SJSA1 (cell line): ENCODE data around the gene EPB41L4B. TPM values are rescaled to one million over a fixed set of nuclear protein-coding genes. Genes with fewer than 3 reads are reported as not detected.

Experiments
- DNase-seq, 2 experiments: peaks; one replicate each; pipeline ENCODE4 v3.0.0-alpha.2; 2015 to 2020; ENCODE audit warnings: low spot score in 2 of 2, low read depth in 1 of 2
- H3K27ac ChIP-seq: fragments of 250-450 bp; sonication (Bioruptor Pico); 2 replicates; pipeline ENCODE4 v1.5.1; 2020; ENCODE audit warnings: mild to moderate bottlenecking, moderate library complexity
- H3K27me3 ChIP-seq: fragments of 250-450 bp; sonication (Bioruptor Pico); replicated peaks from 2 replicates; pipeline ENCODE4 v1.5.1; 2020; ENCODE audit warnings: mild to moderate bottlenecking, moderate library complexity
- H3K36me3 ChIP-seq: fragments of 250-450 bp; sonication (Bioruptor Pico); 2 replicates; pipeline ENCODE4 v1.5.1; 2020; ENCODE audit warnings: mild to moderate bottlenecking
- H3K4me1 ChIP-seq: fragments of 250-450 bp; sonication (Bioruptor Pico); replicated peaks from 2 replicates; pipeline ENCODE4 v1.6.1; 2021; ENCODE audit warnings: mild to moderate bottlenecking
- H3K4me3 ChIP-seq: fragments of 250-450 bp; sonication (Bioruptor Pico); 2 replicates; pipeline ENCODE4 v1.5.1; 2020; ENCODE audit warnings: mild to moderate bottlenecking
- H3K9me3 ChIP-seq: fragments of 250-450 bp; sonication (Bioruptor Pico); replicated peaks from 2 replicates; pipeline ENCODE4 v1.5.1; 2020; ENCODE audit warnings: mild to moderate bottlenecking
- total RNA-seq: library from RNA; depleted of rRNA; stranded (reverse); fragments of >200 nt; shearing (Covaris generic); gene quantifications from 2 replicates; pipeline ENCODE4 v1.2.3, GENCODE V29; 2014

EPB41L4B gene
- total RNA-seq, 1 experiment from 2014 or later: 4.1 TPM

DNA sequence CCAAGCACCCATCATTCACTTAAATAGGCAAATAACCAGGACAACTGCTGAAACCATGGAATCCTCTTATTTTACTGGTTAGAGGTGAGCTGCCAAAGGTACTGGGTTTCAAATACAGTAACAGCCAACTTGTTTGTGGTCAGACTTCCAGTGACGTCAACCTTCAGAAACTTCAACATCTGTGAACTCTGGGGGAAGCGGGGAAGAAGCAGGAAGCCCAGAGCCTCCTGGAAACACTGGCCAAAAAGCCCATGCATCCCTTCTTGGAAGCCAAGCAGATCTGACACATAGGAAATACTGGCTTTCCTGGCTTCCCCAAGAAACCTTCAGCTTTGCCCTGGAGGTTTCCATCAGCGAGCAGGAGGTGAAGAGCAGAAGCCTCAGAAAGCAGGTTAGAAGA, 148.9 kb downstream of the EPB41L4B start:
- no peaks in the 10 kb centered on the region for H3K4me1 ChIP-seq
- H3K27me3 ChIP-seq: peaks cover 13% of the 10 kb centered on the region
- no peaks in the 10 kb centered on the region for H3K9me3 ChIP-seq
- no peak overlapping the region for H3K4me3 ChIP-seq
- H3K36me3 ChIP-seq: no peaks in the 10 kb centered on the region
- no peak overlapping the region for H3K27ac ChIP-seq
- DNase-seq: no peak

DNA sequence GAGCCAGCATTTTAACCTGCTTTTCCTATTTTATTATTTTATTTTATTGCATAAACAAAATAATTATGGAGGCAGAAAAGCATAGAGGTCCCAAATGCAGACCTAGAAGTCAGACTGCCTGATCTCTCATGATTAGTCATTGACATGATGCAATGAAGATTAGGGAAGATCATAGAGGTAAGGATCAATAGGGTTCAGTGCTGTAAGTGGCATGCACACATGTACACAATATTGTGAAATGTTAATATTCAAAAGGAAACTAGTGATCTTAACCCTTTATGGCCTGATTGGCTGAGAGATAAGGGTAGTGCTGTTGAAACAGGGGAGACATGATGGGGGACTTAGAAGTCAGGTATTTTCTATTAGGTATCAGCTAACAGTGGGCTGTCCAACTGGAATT, 152.7 kb downstream of the EPB41L4B start:
- no peaks in the 10 kb centered on the region for H3K36me3 ChIP-seq
- H3K4me3 ChIP-seq: no peak overlapping the region
- DNase-seq: no peak
- H3K4me1 ChIP-seq: no peaks in the 10 kb centered on the region
- no peaks in the 10 kb centered on the region for H3K9me3 ChIP-seq
- peaks cover 21% of the 10 kb centered on the region for H3K27me3 ChIP-seq
- H3K27ac ChIP-seq: no peak overlapping the region

DNA sequence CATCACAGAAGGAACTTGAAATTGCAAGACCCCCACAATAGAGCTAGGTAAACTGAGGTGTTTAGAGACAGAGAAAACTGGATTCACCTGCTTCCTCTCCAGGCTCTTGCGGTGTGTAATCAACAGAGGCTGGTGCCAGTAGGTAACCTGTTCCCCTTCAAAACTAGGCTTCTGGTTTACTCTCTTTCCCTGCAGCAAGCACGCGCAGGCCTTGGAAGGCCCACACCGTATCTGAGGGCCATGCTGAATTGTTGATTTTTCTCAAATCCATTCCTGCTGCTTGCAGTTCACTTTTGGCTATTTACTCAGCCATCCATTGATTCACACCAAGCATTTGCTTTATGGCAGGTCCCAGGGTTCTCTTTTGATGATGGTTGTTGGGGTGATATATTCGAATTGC, 153.1 kb downstream of the EPB41L4B start:
- H3K27me3 ChIP-seq: peaks cover 21% of the 10 kb centered on the region
- no peaks in the 10 kb centered on the region for H3K36me3 ChIP-seq
- no peaks in the 10 kb centered on the region for H3K9me3 ChIP-seq
- no peak overlapping the region for H3K27ac ChIP-seq
- no peak for DNase-seq
- H3K4me1 ChIP-seq: no peaks in the 10 kb centered on the region
- H3K4me3 ChIP-seq: no peak overlapping the region

DNA sequence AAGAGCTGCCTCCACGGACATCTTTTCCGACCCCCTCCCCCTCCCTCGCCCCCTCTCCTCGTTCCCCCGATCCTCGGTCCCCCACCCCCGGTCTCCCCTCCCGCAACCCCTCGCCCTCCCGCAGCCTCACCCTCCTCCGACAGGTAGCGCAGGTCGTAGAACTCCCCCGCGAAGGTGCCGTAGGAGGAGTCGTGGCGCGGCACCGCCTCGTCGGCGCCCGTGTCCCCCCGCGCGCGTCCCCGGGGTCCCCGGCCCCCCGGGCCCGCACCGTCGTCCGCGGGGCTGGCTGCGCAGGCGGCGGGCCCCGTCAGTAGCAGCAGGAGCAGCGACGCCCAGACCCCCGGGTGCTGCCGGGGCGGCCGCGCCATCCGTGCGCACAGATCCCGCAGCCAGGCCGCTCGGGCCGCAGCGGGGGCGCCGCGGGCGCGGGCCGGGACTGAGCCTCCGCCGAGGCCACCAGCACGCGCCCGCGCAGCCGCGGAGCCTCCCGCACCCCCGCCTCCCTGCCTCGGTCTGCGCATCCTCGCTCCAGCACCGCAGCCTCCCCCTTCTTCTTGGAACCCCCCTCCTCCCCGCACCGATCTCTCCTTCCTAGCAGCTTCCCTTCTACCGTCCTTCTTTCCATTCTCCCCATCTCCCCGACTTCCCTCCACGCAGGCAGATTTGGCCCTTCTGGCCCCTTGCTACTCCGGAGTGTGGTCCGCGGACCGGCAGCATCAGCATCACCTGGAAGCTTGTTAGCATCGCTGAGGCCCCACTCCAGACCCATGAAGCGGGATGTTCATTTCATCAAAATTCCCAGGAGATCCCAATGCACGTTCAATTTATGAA, 153.9 kb downstream of the EPB41L4B start, which contains the start of gene FRRS1L:
Gene FRRS1L (minus strand): TSS at position 479 of the 831 bp plus-strand sequence. CDS start 111 bp downstream, at position 368.
- DNase-seq: no peak

DNA sequence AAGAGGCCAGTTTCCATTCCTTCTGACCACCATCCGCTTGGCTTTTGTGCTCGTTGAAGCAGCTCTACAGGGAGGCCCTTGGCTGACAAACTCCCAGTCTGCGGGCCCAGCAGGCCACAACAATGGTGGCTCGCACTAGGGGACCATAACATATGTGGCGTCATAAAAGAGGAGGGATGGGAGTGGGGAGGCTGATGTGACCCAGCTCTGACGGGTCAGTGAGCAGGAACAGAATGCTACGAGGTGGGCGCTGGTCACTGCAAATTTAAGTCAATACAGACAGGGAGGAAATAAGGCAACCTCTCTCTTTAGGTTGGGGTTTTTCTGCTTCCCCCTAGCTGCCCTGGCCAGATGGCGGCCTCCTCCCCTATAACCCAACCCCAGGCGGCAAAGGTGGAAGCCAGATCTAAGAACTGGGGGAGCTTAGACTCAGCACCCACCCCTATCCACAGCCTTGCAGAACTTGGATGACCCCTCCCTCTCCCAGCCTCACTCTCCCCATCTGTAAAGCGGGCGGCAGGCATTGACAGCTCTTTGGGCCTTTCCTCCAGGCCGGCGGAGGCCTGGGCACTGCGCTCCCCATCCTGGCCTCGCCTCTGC, 154.6 kb downstream of the EPB41L4B start:
- Histone ChIP-seq H3K36me3 (no peaks in the 10 kb centered on the region), H3K4me3 (no peak overlapping the region), H3K27ac (no peak overlapping the region), H3K27me3 (peaks cover 21% of the 10 kb centered on the region), H3K9me3 (no peaks in the 10 kb centered on the region), H3K4me1 (no peaks in the 10 kb centered on the region)
- no peak for DNase-seq

More for the DNA sequence above, 153.9 kb downstream of the EPB41L4B start, which contains the start of gene FRRS1L:
- Histone ChIP-seq H3K4me1 (no peaks in the 10 kb centered on the region), H3K36me3 (no peaks in the 10 kb centered on the region), H3K27me3 (peaks cover 21% of the 10 kb centered on the region), H3K9me3 (no peaks in the 10 kb centered on the region), H3K4me3 (no peak within 1 kb of the TSS), H3K27ac (no peak within 1 kb of the TSS)

DNA sequence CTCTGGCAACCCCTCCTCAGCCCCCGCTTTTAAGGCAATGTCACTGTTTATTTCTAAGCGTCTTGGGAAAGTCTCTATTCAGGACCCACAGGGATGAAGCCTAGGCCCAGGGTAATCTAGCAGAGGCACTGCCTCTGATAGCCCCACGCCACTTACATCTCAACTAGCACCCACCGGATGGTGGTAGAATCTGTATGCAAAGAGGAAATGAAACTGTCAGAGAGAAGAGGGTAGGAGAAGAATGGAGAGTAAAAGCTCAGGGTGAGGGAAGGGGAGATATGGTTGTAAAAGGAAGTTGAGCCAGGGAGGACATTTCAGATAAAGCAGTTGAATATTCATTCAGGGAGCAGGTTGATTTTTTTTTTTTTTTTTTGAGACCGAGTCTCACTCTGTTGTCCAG, 156.8 kb downstream of the EPB41L4B start:
- peaks cover 21% of the 10 kb centered on the region for H3K27me3 ChIP-seq
- H3K27ac ChIP-seq: no peak overlapping the region
- no peak overlapping the region for H3K4me3 ChIP-seq
- no peak for DNase-seq
- H3K9me3 ChIP-seq: no peaks in the 10 kb centered on the region
- no peaks in the 10 kb centered on the region for H3K4me1 ChIP-seq
- no peaks in the 10 kb centered on the region for H3K36me3 ChIP-seq

DNA sequence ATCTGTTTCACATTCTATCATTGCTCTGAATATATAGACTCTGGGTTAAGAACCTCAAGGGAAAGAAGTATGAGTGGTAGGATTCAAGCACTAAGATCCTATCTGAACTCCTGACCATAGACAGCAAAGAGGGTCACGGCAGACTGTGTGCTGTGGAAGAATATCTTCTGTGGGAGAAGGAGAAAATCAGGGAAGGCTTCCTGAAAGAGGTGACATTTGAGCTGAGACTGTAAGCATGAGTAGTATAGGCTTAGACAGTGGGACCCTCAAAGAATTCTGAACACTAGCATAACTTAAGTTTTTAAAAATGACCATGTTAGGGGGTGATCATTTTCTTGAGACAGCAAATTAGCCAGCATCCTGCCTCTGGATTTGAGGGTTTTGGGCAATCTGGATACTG, 157.7 kb downstream of the EPB41L4B start:
- Histone ChIP-seq H3K27me3 (peaks cover 18% of the 10 kb centered on the region), H3K27ac (no peak overlapping the region), H3K36me3 (no peaks in the 10 kb centered on the region), H3K4me3 (no peak overlapping the region), H3K4me1 (no peaks in the 10 kb centered on the region), H3K9me3 (no peaks in the 10 kb centered on the region)
- no peak for DNase-seq

DNA sequence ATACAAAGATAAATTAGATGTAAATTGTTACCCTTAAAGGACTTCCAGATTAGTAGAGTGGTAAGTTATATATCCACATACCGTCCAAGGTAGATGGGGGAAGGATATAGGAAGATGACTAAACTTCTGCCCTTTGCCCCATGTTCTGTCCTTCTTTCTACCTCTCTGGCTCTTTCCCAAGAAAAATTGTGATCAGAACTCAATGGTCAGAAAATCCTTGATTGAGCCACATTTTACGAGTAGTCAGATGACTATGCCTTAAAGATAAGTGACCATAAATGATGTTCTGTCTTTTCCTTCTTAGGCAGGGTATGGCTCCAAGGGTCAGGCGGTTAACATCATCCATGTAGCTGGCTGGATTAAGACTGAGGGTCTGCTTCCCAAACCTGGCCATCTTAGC, 158.2 kb downstream of the EPB41L4B start:
- DNase-seq: no peak
- Histone ChIP-seq H3K27me3 (peaks cover 16% of the 10 kb centered on the region), H3K36me3 (no peaks in the 10 kb centered on the region), H3K9me3 (no peaks in the 10 kb centered on the region), H3K4me1 (no peaks in the 10 kb centered on the region), H3K4me3 (no peak overlapping the region), H3K27ac (no peak overlapping the region)

DNA sequence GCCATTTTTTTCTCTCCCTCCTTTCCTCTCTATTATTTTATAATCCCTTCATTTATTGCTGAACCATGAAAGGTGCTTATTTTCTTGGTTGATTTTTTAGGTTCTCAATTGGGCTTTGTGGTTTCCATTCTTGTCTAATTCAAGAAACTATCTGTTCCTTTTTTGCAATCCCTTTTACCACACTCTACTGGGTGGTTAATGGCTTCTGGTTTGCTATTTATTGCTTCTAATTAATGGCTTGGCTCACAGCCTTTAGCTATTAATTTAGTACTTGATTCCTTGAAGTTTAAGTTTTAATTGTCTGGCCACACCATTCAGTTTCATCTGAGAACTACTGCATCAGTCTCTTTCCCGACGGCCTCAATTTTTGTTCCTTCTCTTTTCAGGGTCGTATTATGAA, 159.4 kb downstream of the EPB41L4B start:
- H3K4me3 ChIP-seq: no peak overlapping the region
- H3K27me3 ChIP-seq: peaks cover 12% of the 10 kb centered on the region; the same call in 1 of the 2 replicates
- no peaks in the 10 kb centered on the region for H3K36me3 ChIP-seq
- H3K9me3 ChIP-seq: no peaks in the 10 kb centered on the region
- no peak for DNase-seq
- no peak overlapping the region for H3K27ac ChIP-seq
- H3K4me1 ChIP-seq: no peaks in the 10 kb centered on the region

DNA sequence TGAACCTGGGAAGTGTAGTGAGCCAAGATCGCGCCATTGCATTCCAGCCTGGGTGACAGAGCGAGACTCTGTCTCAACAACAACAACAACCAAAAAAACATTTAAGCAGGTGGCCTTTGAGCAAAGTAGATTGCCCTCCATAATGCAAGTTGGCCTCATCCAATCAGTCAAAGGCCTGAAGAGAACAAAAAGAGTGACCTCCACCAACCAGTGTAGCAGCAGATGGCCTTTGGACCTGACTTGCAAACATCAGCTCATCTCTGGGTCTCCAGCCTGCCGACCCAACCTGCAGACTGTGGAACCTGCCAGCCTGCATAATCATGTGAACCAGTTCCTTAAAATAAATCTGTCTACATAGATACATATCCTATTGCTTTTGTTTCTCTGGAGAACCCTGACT, 161.3 kb downstream of the EPB41L4B start:
- DNase-seq: no peak
- Histone ChIP-seq H3K27me3 (peaks cover 4% of the 10 kb centered on the region; the same call in 1 of the 2 replicates), H3K36me3 (no peaks in the 10 kb centered on the region), H3K4me1 (no peaks in the 10 kb centered on the region), H3K9me3 (no peaks in the 10 kb centered on the region), H3K27ac (no peak overlapping the region), H3K4me3 (no peak overlapping the region)

DNA sequence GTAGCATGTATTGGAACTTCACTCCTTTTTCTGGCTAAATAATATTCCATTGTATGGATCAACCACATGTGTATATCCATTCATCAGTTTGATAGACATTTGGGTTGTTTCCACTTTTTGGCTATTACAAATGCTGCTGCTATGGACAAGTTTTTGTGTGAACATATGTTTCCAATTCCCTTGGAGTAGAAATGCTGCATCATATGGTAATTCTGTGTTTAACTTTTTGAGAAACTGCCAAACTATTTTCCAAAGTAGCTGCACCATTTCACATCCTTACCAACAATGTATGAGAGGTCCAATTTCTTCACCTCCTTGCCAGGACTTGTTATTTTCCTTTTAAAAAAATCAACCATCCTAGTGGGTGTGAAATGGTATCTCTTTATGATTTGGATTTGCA, 162.2 kb downstream of the EPB41L4B start:
- no peak for DNase-seq
- Histone ChIP-seq H3K36me3 (no peaks in the 10 kb centered on the region), H3K4me1 (no peaks in the 10 kb centered on the region), H3K27ac (no peak overlapping the region), H3K4me3 (no peak overlapping the region), H3K9me3 (no peaks in the 10 kb centered on the region), H3K27me3 (peaks cover 4% of the 10 kb centered on the region; the same call in 1 of the 2 replicates)

DNA sequence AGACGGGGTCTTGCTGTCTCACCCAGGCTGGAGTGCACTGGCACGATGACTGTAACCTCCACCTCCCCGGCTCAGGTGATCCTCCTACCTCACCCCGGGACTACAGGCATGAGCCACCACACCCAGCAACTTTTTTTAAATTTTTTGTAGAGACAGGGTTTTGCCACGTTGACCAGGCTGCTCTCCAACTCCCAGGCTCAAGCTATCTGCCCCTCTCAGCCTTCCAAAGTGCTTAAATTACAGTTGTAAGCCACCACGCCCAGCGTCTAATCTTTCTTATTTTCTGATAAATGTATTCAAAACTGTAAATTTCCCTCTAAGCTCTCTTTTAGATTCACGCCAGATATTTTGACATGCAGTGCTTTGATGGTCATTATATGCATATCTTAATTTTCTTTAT, 164.2 kb downstream of the EPB41L4B start:
- H3K4me1 ChIP-seq: no peaks in the 10 kb centered on the region

DNA sequence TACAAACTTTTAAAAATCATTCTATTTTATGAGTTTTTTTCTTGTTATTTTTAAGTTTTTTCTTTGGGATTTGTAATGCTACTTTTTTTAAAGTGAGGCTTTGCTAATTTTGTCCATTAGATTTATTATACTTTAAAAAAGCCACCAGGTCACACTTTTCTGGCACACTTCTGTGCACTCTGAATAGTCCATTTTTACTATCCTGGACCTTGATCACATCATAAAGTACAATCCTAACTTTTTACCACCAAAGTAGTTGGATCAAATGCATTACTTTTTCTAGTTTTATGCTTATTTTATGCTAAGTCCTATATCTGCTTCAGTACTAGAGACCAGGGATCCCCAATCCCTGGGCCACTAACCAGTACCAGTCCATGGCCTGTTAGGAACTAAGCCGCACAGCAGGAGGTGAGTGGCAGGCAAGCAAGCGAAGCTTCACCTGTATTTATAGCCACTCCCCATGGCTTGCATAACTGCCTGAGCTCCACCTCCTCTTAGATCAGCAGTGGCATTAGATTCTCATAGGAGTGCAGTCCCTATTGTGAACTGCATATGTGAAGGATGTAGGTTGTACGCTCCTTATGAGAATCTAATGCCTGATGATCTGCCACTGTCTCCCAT, 169.8 kb downstream of the EPB41L4B start:
- no peak for DNase-seq
- no peaks in the 10 kb centered on the region for H3K36me3 ChIP-seq

More for the DNA sequence above, 164.2 kb downstream of the EPB41L4B start:
- Histone ChIP-seq H3K27ac (no peak overlapping the region), H3K36me3 (no peaks in the 10 kb centered on the region), H3K9me3 (no peaks in the 10 kb centered on the region), H3K27me3 (peaks cover 4% of the 10 kb centered on the region; the same call in 1 of the 2 replicates), H3K4me3 (no peak overlapping the region)
- no peak for DNase-seq

DNA sequence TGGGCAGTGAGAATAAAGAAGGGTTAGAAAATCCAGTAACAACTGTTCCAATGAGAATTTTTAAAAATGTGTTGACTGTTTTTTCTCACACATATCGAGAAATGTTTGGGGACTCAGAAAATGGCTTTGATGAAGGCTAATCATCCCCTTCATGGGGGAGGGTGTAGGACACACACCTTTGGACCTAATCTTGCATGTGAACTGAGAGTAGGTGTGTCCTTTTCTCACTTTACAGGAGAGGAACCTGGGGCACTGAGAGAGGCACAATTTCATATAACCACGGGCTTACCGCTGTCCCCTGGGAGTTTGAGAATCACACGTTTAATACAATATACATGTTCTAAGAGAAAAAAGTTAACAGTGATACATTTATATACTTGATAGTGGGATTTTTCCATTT, 171.1 kb downstream of the EPB41L4B start:
- no peaks in the 10 kb centered on the region for H3K9me3 ChIP-seq
- no peaks in the 10 kb centered on the region for H3K36me3 ChIP-seq
- H3K4me3 ChIP-seq: no peak overlapping the region
- H3K4me1 ChIP-seq: no peaks in the 10 kb centered on the region
- H3K27ac ChIP-seq: no peak overlapping the region
- no peak for DNase-seq
- H3K27me3 ChIP-seq: no peaks in the 10 kb centered on the region

More for the DNA sequence above, 169.8 kb downstream of the EPB41L4B start:
- Histone ChIP-seq H3K9me3 (no peaks in the 10 kb centered on the region), H3K4me3 (no peak overlapping the region), H3K4me1 (no peaks in the 10 kb centered on the region), H3K27ac (no peak overlapping the region), H3K27me3 (no peaks in the 10 kb centered on the region)
